Right ventricle myocardium superior (tissue), 1 donor: ENCODE data around the gene FBXL20. TPM values are rescaled to one million over a fixed set of nuclear protein-coding genes. Genes with fewer than 3 reads are reported as not detected.
"Not testable (repeated sequence)": the region's sequence is repeated elsewhere in the genome, so short reads cannot be mapped to it uniquely, and the experiment has no call there.

Experiments
- ATAC-seq: fragments of 200-7000 bp; cut with Tn5 transposase; one replicate; pipeline ENCODE4 v1.9.1; 2020; ENCODE audit warnings: mild to moderate bottlenecking; ENCODE audit not compliant: poor library complexity
- DNase-seq: peaks from one replicate; pipeline ENCODE4 v3.0.0-alpha.2; 2020
- intact Hi-C: fragments of 100-400 bp; cut with DNase I; formaldehyde crosslinking; loops from one replicate; pipeline ENCODE4 v1.11.2; 2022
- long read RNA-seq: library from polyadenylated mRNA; unstranded; transcript quantifications from one replicate; pipeline ENCODE4 v2.0.0, GENCODE V29; 2021
- total RNA-seq: library from RNA; stranded (reverse); fragmentation: NEBNext Ultra II Directional; extraction: Animal tissue kit (Norgen Biotek cat#: 25700); gene quantifications from one replicate; pipeline ENCODE4 v1.2.1, GENCODE V29; 2021
- donor health status: DM: no; HTN: yes; CAD: no; lungs with severe emphysema.

FBXL20 gene
- 12.1 TPM for total RNA-seq
- long read RNA-seq, full-length matches to known transcripts = 15 of 28 reads
- long read RNA-seq, partial matches to known transcripts = 2 of 28 reads
- long read RNA-seq, other reads (novel, unspliced or antisense) = 11 of 28 reads

GRCh38 chr17:39401412-39402243 lies at the start of gene FBXL20:
Gene FBXL20 (minus strand): TSS chr17:39401626. CDS start chr17:39401402, 224 bp downstream.
- DNase-seq (peak; percentile 97), ATAC-seq (peak; percentile 96)
- intact Hi-C loops = no loop called here

- ATAC-seq (peak; percentile 99), DNase-seq (peak; percentile 96)
- intact Hi-C loops = no loop called here
Measured at GRCh38 chr17:39450847-39451581, 49.6 kb upstream of the FBXL20 start, which contains the start of gene MED1. Gene MED1 (minus strand): TSS chr17:39451263. CDS start chr17:39451062, 201 bp downstream.

- ATAC-seq (no peak), DNase-seq (no peak)
- intact Hi-C loops = no loop called here
Measured at GRCh38 chr17:39450051-39450450, 48.6 kb upstream of the FBXL20 start.

- intact Hi-C loops = no loop called here
- ATAC-seq = no peak
Measured at GRCh38 chr17:39447561-39447960, 46.1 kb upstream of the FBXL20 start.

GRCh38 chr17:39443326-39443725 lies 41.9 kb upstream of the FBXL20 start:
- ATAC-seq (no peak), DNase-seq (no peak)
- intact Hi-C loops = no loop called here

More at GRCh38 chr17:39447561-39447960, 46.1 kb upstream of the FBXL20 start:
- DNase-seq = no peak

- intact Hi-C loops, DNase-seq, ATAC-seq: not testable (repeated sequence)
Measured at GRCh38 chr17:39439868-39440267, 38.4 kb upstream of the FBXL20 start.

GRCh38 chr17:39429600-39429999 lies 28.2 kb upstream of the FBXL20 start:
- intact Hi-C loops = loop anchor here (10.0 kb wide), 1 partner anchor 85 kb away; no protein-coding TSS in a partner anchor
- no peak for ATAC-seq

GRCh38 chr17:39416141-39416540 lies 14.7 kb upstream of the FBXL20 start:
- ATAC-seq = no peak
- no peak for DNase-seq
- intact Hi-C loops = no loop called here

More at GRCh38 chr17:39429600-39429999, 28.2 kb upstream of the FBXL20 start:
- DNase-seq = no peak

- DNase-seq (no peak), ATAC-seq (no peak)
- intact Hi-C loops = no loop called here
Measured at GRCh38 chr17:39410279-39410678, 8.9 kb upstream of the FBXL20 start.

GRCh38 chr17:39408360-39408759 lies 6.9 kb upstream of the FBXL20 start:
- intact Hi-C loops = no loop called here
- DNase-seq = no peak
- peak; percentile 70 for ATAC-seq

- intact Hi-C loops = no loop called here
- ATAC-seq (no peak), DNase-seq (no peak)
Measured at GRCh38 chr17:39406951-39407350, 5.5 kb upstream of the FBXL20 start.

- intact Hi-C loops = no loop called here
- no peak for DNase-seq
- no peak for ATAC-seq
Measured at GRCh38 chr17:39405436-39405835, 4.0 kb upstream of the FBXL20 start.

GRCh38 chr17:39404542-39405378 lies 3.3 kb upstream of the FBXL20 start:
- intact Hi-C loops = no loop called here
- no peak for DNase-seq
- no peak for ATAC-seq

- no peak for DNase-seq
- intact Hi-C loops = no loop called here
- ATAC-seq = no peak
Measured at GRCh38 chr17:39402890-39403605, 1.6 kb upstream of the FBXL20 start.

- ATAC-seq (peak; percentile 91), DNase-seq (peak; percentile 96)
- intact Hi-C loops = no loop called here
Measured at GRCh38 chr17:39402244-39402889, 941 bp upstream of the FBXL20 start.

GRCh38 chr17:39400547-39401411 lies 647 bp downstream of the FBXL20 start:
- DNase-seq = peak; percentile 54
- intact Hi-C loops = no loop called here

GRCh38 chr17:39399791-39400190 lies 1.6 kb downstream of the FBXL20 start:
- intact Hi-C loops = no loop called here
- no peak for ATAC-seq
- no peak for DNase-seq

More at GRCh38 chr17:39400547-39401411, 647 bp downstream of the FBXL20 start:
- ATAC-seq = peak; percentile 8
